SH-SY5Y (cell line): ENCODE data around the gene GMDS.

Source experiments
- GATA2 ChIP-seq: IDR thresholded peaks from 2 replicates; pipeline ENCODE4 v1.6.1; 2011; ENCODE audit warnings: mild to moderate bottlenecking, low read depth, low read length
- GATA3 ChIP-seq: IDR thresholded peaks from 2 replicates; pipeline ENCODE4 v1.6.1; 2011; ENCODE audit warnings: low read depth, mild to moderate bottlenecking, low read length, moderate library complexity

DNA sequence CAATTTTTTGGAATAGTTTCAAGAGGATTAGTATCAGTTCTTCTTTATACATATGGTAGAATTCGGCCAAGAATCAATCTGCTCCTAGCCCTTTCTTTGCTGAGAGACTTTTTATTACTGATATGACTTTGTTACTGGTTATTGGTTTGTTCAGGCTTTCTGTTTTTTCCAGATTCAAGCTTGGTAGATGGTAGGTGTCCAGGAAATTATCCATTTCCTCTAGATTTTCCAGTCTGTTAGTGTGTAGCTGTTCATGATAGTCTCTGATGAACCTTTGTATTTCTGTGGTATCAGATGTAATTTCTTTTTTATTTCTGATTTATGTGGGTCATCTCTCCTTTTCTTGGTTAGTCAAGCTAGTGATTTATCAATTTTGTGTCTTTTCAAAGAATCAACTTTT is 167.6 kb downstream of the GMDS start:
- TF ChIP-seq GATA2, result no peak
- TF ChIP-seq GATA3, result no peak
